ENCODE data around the gene OR52J3.

DNA sequence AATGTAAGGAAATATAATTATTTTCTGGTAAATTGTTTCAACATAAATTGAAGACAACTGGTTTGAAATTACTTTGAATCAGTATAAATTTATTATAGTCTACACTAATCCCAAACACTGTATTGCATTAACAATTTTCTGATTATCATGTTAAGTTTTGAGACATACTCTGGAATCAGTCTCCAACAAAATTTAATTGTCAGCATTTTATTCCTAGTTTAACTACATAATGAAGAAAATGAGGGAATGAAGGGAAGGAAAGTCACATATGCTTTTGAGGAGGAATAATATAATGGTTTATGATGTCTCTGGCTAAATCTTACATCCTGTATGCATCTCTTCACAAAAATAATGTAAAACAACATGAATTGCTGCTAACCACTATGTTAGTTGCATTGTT is 37.3 kb downstream of the OR52J3 start:
- TF ChIP-seq, protein P1, sequence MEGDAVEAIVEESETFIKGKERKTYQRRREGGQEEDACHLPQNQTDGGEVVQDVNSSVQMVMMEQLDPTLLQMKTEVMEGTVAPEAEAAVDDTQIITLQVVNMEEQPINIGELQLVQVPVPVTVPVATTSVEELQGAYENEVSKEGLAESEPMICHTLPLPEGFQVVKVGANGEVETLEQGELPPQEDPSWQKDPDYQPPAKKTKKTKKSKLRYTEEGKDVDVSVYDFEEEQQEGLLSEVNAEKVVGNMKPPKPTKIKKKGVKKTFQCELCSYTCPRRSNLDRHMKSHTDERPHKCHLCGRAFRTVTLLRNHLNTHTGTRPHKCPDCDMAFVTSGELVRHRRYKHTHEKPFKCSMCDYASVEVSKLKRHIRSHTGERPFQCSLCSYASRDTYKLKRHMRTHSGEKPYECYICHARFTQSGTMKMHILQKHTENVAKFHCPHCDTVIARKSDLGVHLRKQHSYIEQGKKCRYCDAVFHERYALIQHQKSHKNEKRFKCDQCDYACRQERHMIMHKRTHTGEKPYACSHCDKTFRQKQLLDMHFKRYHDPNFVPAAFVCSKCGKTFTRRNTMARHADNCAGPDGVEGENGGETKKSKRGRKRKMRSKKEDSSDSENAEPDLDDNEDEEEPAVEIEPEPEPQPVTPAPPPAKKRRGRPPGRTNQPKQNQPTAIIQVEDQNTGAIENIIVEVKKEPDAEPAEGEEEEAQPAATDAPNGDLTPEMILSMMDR (conservative IDR thresholded peaks at IDR 0.05; ENCODE audit: low read length), result no peak
- no peak for TF ChIP-seq EZH2phosphoT487 (IDR thresholded peaks at IDR 0.05; ENCODE audit: borderline replicate concordance, low read depth, low read length)
